ENCODE data around the gene EIF3C.
"Not testable (repeated sequence)": the region's sequence is repeated elsewhere in the genome, so short reads cannot be mapped to it uniquely, and the experiment has no call there.

GRCh38 chr16:28701384-28701783, 9.9 kb upstream of the EIF3C start:
- not testable (repeated sequence) for TF ChIP-seq MAFK (IDR thresholded peaks at IDR 0.05; ENCODE audit: low read depth, low read length); CTCF (conservative IDR thresholded peaks at IDR 0.05; ENCODE audit: low read depth, low read length); RCOR1 (IDR thresholded peaks at IDR 0.05; ENCODE audit: insufficient replicate concordance, low read length); CHD1 (IDR thresholded peaks at IDR 0.05; ENCODE audit: low read depth, low read length); MAZ (IDR thresholded peaks at IDR 0.05; ENCODE audit: borderline replicate concordance, low read depth, low read length); MXI1 (IDR thresholded peaks at IDR 0.05; ENCODE audit: borderline replicate concordance, low read depth, low read length); RFX5 (IDR thresholded peaks at IDR 0.05; ENCODE audit: low read depth, low read length); CEBPB (IDR thresholded peaks at IDR 0.05; ENCODE audit: low read depth, low read length); POLR2A (IDR thresholded peaks at IDR 0.05; ENCODE audit: low read depth, low read length)

Measured in IMR-90 (cell line).